Ishikawa (cell line): ENCODE measurements around the gene ZFP1.

ENCODE experiments used
- CEBPB ChIP-seq: IDR thresholded peaks from 2 replicates; pipeline ENCODE4 v1.6.1; 2012
- CREB1 ChIP-seq: IDR thresholded peaks from 2 replicates; pipeline ENCODE4 v1.6.1; 2012; ENCODE audit warnings: low read depth
- EGR1 ChIP-seq: IDR thresholded peaks from 2 replicates; pipeline ENCODE4 v1.6.1; 2012
- EP300 ChIP-seq: IDR thresholded peaks from 2 replicates; pipeline ENCODE4 v1.6.1; 2012; ENCODE audit warnings: borderline replicate concordance
- FOXM1 ChIP-seq: IDR thresholded peaks from 2 replicates; pipeline ENCODE4 v1.6.1; 2012; ENCODE audit warnings: low read depth, borderline replicate concordance
- MAX ChIP-seq: IDR thresholded peaks from 2 replicates; pipeline ENCODE4 v1.6.1; 2012
- NFIC ChIP-seq: IDR thresholded peaks from 2 replicates; pipeline ENCODE4 v1.6.1; 2012
- RAD21 ChIP-seq: IDR thresholded peaks from 2 replicates; pipeline ENCODE4 v1.6.1; 2012; ENCODE audit warnings: low read depth
- REST ChIP-seq: IDR thresholded peaks from 2 replicates; pipeline ENCODE4 v1.6.1; 2012; ENCODE audit warnings: low read depth, mild to moderate bottlenecking
- TAF1 ChIP-seq: IDR thresholded peaks from 2 replicates; pipeline ENCODE4 v1.6.1; 2012; ENCODE audit warnings: low read depth, mild to moderate bottlenecking
- TCF12 ChIP-seq: IDR thresholded peaks from 2 replicates; pipeline ENCODE4 v1.6.1; 2012; ENCODE audit warnings: low read depth
- TEAD4 ChIP-seq: IDR thresholded peaks from 2 replicates; pipeline ENCODE4 v1.6.1; 2012
- USF1 ChIP-seq: IDR thresholded peaks from 2 replicates; pipeline ENCODE4 v1.6.1; 2012
- YY1 ChIP-seq: IDR thresholded peaks from 2 replicates; pipeline ENCODE4 v1.6.1; 2012; ENCODE audit warnings: low read depth
- ZBTB7A ChIP-seq: IDR thresholded peaks from 2 replicates; pipeline ENCODE4 v1.6.1; 2012; ENCODE audit warnings: low read depth

The ZFP1 gene

GRCh38 chr16:75111514-75111940, 36.8 kb upstream of the ZFP1 start:
- TF ChIP-seq MAX, result no peak
- TF ChIP-seq CREB1, result no peak
- TF ChIP-seq ZBTB7A, result no peak
- TF ChIP-seq YY1, result no peak
- TF ChIP-seq RAD21, result no peak
- TF ChIP-seq EGR1, result no peak
- TF ChIP-seq REST, result no peak
- TF ChIP-seq FOXM1, result no peak
- no peak for TF ChIP-seq EP300
- no peak for TF ChIP-seq TCF12
- no peak for TF ChIP-seq TEAD4

- TF ChIP-seq FOXM1, result no peak
- TF ChIP-seq TEAD4, result no peak
- TF ChIP-seq RAD21, result no peak
- TF ChIP-seq REST, result no peak
- TF ChIP-seq NFIC, result no peak
- no peak for TF ChIP-seq ZBTB7A
- TF ChIP-seq CREB1, result no peak
- no peak for TF ChIP-seq TCF12
- TF ChIP-seq EGR1, result no peak
- TF ChIP-seq TAF1, result no peak
- TF ChIP-seq MAX, result no peak
- no peak for TF ChIP-seq USF1
- no peak for TF ChIP-seq YY1
- no peak for TF ChIP-seq CEBPB
- no peak for TF ChIP-seq EP300
Measured at GRCh38 chr16:75111961-75112733, 36.2 kb upstream of the ZFP1 start.

GRCh38 chr16:75112734-75113491, 35.4 kb upstream of the ZFP1 start:
- TF ChIP-seq NFIC (no peak), TCF12 (no peak), EP300 (no peak), USF1 (no peak), MAX (no peak), EGR1 (no peak), FOXM1 (no peak), CREB1 (no peak), TAF1 (no peak), YY1 (no peak), REST (no peak), ZBTB7A (no peak), CEBPB (no peak), TEAD4 (no peak), RAD21 (no peak)
